Measurements from ENCODE around the gene CYP2F1.
"Not testable (repeated sequence)": the region's sequence is repeated elsewhere in the genome, so short reads cannot be mapped to it uniquely, and the experiment has no call there.

CYP2F1 gene

DNA sequence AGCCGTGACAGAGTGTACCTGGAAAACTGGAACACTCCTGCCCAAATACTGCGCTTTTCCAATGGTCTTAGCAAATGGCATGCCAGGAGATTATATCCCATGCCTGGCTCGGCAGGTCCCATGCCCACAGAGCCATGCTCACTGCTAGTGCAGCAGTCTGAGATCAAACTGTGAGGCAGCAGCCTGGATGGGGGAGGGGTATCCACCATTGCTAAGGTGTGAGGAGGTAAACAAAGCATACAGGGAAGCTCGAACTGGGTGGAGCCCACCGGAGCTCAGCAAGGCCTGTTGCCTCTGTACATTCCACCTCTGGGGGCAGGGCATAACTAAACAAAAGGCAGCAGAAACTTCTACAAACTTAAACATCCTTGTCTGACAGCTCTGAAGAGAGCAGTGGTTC lies 15.5 kb upstream of the CYP2F1 start:
- peaks cover 3% of the 10 kb centered on the region for H3K27me3 ChIP-seq (ENCODE audit: control insufficient read depth, insufficient read depth, low read length)
- no peak overlapping the region for H3K27ac ChIP-seq (ENCODE audit: low read depth, low read length)
- peaks cover 22% of the 10 kb centered on the region for H3K9me3 ChIP-seq (ENCODE audit: control insufficient read depth, insufficient read depth, low read depth, low read length)
- no peak overlapping the region for H3K4me3 ChIP-seq (ENCODE audit: low read depth, low read length)
- H3K9ac ChIP-seq (ENCODE audit: low read length): no peak overlapping the region
- H3K36me3 ChIP-seq (ENCODE audit: control insufficient read depth, insufficient read depth, low read length): no peaks in the 10 kb centered on the region
- no peaks in the 10 kb centered on the region; the same call in 1 of the 2 replicates for H3K4me1 ChIP-seq (ENCODE audit: control insufficient read depth, insufficient read depth, low read length)

DNA sequence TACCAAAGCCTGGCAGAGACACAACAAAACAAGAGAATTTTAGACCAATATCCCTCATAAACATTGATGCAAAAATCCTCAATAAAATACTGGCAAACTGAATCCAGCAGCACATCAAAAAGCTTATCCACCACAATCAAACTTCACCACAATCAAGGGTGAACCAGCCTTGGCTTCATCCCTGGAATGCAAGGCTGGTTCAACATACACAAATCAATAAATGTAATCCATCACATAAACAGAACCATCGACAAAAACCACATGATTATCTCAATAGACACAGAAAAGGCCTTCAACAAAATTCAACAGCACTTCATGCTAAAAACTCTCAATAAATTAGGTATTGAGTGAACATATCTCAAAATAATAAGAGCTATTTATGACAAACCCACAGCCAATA lies 12.0 kb upstream of the CYP2F1 start:
- peaks cover 20% of the 10 kb centered on the region for H3K9me3 ChIP-seq (ENCODE audit: control insufficient read depth, insufficient read depth, low read depth, low read length)
- H3K36me3 ChIP-seq (ENCODE audit: control insufficient read depth, insufficient read depth, low read length); H3K27ac ChIP-seq (ENCODE audit: low read depth, low read length); H3K4me3 ChIP-seq (ENCODE audit: low read depth, low read length); H3K9ac ChIP-seq (ENCODE audit: low read length); H3K27me3 ChIP-seq (ENCODE audit: control insufficient read depth, insufficient read depth, low read length); H3K4me1 ChIP-seq (ENCODE audit: control insufficient read depth, insufficient read depth, low read length): not testable (repeated sequence)

DNA sequence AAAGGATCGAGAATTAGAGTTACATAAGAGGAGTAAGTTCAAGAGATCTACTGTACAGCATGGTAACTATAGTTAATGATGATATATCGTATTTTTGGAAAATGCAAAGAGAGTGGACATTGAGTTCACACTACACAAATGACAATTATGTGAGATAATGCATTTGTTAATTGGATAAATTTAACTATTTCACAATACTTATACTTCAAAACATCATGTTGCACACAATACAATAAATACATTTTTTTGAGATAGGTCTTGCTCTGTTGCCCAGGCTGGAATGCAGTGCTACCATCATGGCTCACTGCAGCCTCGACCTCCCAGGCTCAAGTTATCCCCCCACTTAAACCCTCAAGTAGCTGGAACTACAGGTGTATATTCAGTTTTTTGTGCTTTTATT lies 8.1 kb upstream of the CYP2F1 start:
- no peaks in the 10 kb centered on the region for H3K36me3 ChIP-seq (ENCODE audit: control insufficient read depth, insufficient read depth, low read length)
- H3K4me1 ChIP-seq (ENCODE audit: control insufficient read depth, insufficient read depth, low read length): no peaks in the 10 kb centered on the region
- H3K4me3 ChIP-seq (ENCODE audit: low read depth, low read length): no peak overlapping the region
- H3K9me3 ChIP-seq (ENCODE audit: control insufficient read depth, insufficient read depth, low read depth, low read length): peaks cover 1% of the 10 kb centered on the region; the same call in 1 of the 2 replicates
- H3K27ac ChIP-seq (ENCODE audit: low read depth, low read length): no peak overlapping the region
- H3K27me3 ChIP-seq (ENCODE audit: control insufficient read depth, insufficient read depth, low read length): no peaks in the 10 kb centered on the region
- H3K9ac ChIP-seq (ENCODE audit: low read length): no peak overlapping the region

DNA sequence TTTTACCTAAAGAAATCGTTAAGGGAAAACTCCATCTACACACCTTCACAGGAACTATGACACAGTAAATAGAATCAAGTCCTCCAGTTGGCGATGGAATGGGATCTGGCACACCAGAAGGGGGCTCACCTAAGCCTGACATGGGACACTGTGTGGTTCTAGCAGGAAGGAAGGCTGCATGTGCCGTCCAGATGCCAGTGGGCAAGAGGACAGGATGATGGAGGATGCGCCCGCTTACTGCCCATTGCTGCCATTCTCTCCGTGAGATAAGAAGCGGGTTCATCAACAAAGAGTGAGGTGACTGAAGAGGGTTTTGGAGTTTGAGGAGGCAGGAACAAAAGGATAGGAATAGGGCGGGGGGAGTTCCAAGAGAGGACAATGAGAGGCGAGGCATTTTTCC lies 2.9 kb upstream of the CYP2F1 start:
- Histone ChIP-seq H3K4me1 (ENCODE audit: control insufficient read depth, insufficient read depth, low read length) (no peaks in the 10 kb centered on the region), H3K9me3 (ENCODE audit: control insufficient read depth, insufficient read depth, low read depth, low read length) (peaks cover 34% of the 10 kb centered on the region), H3K36me3 (ENCODE audit: control insufficient read depth, insufficient read depth, low read length) (no peaks in the 10 kb centered on the region), H3K27ac (ENCODE audit: low read depth, low read length) (no peak overlapping the region), H3K4me3 (ENCODE audit: low read depth, low read length) (no peak overlapping the region), H3K27me3 (ENCODE audit: control insufficient read depth, insufficient read depth, low read length) (no peaks in the 10 kb centered on the region), H3K9ac (ENCODE audit: low read length) (no peak overlapping the region)

DNA sequence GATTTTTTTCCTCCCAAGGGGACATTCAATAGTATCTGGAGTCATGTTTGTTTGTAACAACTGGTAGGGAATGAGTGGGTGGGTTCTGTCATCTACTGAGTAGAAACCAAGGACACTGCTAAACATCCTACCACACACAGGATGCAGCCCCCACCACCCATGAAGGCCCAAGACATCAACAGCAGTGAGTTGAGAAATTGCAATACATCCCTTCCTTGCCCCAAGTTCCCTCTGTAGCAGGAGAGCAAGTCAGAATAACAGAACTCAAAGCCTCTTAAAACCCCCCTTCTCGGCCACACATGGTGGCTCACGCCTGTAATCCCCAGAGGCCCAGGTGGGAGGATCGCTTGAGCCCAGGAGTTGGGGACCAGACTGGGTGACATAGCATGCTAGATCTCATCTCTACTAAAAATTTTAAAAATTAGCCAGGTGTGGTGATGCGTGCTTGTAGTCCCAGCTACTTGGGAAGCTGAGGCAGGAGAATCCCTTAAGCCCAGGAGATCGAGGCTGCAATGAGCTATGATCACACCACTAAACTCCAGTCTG lies 2.4 kb upstream of the CYP2F1 start:
- Histone ChIP-seq H3K27me3 (ENCODE audit: control insufficient read depth, insufficient read depth, low read length) (no peaks in the 10 kb centered on the region), H3K27ac (ENCODE audit: low read depth, low read length) (no peak overlapping the region), H3K9ac (ENCODE audit: low read length) (no peak overlapping the region), H3K4me3 (ENCODE audit: low read depth, low read length) (no peak overlapping the region), H3K9me3 (ENCODE audit: control insufficient read depth, insufficient read depth, low read depth, low read length) (peaks cover 36% of the 10 kb centered on the region), H3K4me1 (ENCODE audit: control insufficient read depth, insufficient read depth, low read length) (no peaks in the 10 kb centered on the region), H3K36me3 (ENCODE audit: control insufficient read depth, insufficient read depth, low read length) (no peaks in the 10 kb centered on the region)

DNA sequence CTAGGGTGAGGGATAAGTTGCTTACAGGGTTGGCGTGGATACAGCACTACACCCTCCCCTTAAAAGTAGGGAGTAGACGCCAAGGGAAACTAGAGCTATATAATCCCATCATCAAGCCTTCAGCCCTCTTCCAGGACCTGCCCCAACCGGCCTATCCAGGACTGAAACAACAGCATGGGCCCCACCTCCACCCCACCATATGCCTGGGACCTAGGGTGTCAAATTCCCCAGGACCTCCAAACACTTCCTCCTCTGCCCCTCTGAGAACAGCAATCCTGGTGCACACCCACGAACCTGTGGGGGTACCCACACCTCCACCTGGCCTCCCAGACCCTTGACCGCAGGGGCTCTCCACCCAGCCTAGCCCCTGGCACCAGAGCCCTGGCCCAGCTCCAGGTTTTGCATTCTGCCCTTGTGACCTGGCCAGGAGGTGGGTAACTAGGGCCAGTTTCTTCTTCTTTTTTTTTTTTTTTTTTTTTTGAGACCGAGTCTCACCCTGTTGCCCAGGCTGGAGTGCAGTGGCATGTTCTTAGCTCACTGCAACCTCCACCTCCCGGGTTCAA lies 1.4 kb upstream of the CYP2F1 start:
- peaks cover 36% of the 10 kb centered on the region for H3K9me3 ChIP-seq (ENCODE audit: control insufficient read depth, insufficient read depth, low read depth, low read length)
- H3K9ac ChIP-seq (ENCODE audit: low read length): no peak overlapping the region
- no peak overlapping the region for H3K27ac ChIP-seq (ENCODE audit: low read depth, low read length)
- no peaks in the 10 kb centered on the region for H3K27me3 ChIP-seq (ENCODE audit: control insufficient read depth, insufficient read depth, low read length)
- H3K4me3 ChIP-seq (ENCODE audit: low read depth, low read length): no peak overlapping the region
- H3K4me1 ChIP-seq (ENCODE audit: control insufficient read depth, insufficient read depth, low read length): no peaks in the 10 kb centered on the region
- H3K36me3 ChIP-seq (ENCODE audit: control insufficient read depth, insufficient read depth, low read length): no peaks in the 10 kb centered on the region

DNA sequence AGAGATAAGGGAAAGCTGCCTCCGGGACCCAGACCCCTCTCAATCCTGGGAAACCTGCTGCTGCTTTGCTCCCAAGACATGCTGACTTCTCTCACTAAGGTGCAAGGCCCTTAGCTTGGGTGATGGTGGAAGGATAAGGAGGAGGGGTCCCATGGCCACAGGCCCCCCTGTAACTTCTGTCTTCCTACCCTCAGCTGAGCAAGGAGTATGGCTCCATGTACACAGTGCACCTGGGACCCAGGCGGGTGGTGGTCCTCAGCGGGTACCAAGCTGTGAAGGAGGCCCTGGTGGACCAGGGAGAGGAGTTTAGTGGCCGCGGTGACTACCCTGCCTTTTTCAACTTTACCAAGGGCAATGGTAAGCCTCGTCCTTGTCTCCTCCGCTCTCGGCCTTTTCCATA lies 2.0 kb downstream of the CYP2F1 start:
- no peak overlapping the region for H3K4me3 ChIP-seq (ENCODE audit: low read depth, low read length)
- H3K9me3 ChIP-seq (ENCODE audit: control insufficient read depth, insufficient read depth, low read depth, low read length): peaks cover 34% of the 10 kb centered on the region
- H3K9ac ChIP-seq (ENCODE audit: low read length): no peak overlapping the region
- no peaks in the 10 kb centered on the region for H3K36me3 ChIP-seq (ENCODE audit: control insufficient read depth, insufficient read depth, low read length)
- H3K27ac ChIP-seq (ENCODE audit: low read depth, low read length): no peak overlapping the region
- 0 out of 2 replicates have a peak, but pooled peaks cover 6% of the 10 kb centered on the region for H3K27me3 ChIP-seq (ENCODE audit: control insufficient read depth, insufficient read depth, low read length)
- no peaks in the 10 kb centered on the region for H3K4me1 ChIP-seq (ENCODE audit: control insufficient read depth, insufficient read depth, low read length)

DNA sequence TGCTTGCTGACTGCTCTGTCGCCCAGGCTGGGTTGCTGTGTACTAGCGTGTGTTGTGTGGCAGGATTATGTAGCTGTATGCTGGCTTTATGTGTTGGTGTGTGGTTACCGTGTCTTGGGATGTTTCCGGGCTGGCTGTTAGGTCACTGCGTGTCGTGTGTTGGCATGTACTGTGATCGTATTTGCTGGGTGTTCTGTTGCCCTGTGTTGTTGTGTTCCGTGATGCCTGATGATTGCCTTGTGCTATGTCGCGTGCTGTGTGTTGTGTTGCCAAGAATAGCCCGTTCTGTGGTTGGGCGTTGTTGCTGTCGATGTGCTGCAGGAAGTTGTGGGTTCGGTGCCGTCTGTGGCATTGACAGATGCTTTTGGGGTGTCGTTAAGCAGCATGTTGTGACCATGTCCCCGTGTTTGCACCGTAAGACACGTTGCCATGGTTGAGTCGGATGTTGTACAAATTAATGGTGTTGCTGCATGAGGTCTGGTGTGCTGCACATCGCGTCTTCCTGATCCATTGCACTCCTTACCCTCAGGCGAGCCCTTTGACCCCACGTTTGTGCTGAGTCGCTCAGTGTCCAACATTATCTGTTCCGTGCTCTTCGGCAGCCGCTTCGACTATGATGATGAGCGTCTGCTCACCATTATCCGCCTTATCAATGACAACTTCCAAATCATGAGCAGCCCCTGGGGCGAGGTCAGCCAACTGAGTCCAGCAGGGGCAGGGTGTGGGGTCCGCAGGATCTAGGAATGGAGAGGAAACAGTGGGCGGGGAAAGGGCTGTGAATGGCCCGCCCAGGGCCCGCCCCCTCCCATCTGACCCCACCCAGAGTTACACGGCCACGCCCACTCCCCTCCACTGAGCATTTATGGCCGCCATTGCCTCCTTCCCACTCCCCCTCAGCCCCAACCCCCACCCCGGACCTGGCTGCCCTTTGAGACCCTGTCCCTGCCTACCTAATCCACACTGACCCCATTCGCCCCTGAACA lies 7.0 kb downstream of the CYP2F1 start:
- not testable (repeated sequence) for H3K9me3 ChIP-seq (ENCODE audit: control insufficient read depth, insufficient read depth, low read depth, low read length); H3K9ac ChIP-seq (ENCODE audit: low read length); H3K36me3 ChIP-seq (ENCODE audit: control insufficient read depth, insufficient read depth, low read length); H3K27ac ChIP-seq (ENCODE audit: low read depth, low read length); H3K4me3 ChIP-seq (ENCODE audit: low read depth, low read length); H3K27me3 ChIP-seq (ENCODE audit: control insufficient read depth, insufficient read depth, low read length); H3K4me1 ChIP-seq (ENCODE audit: control insufficient read depth, insufficient read depth, low read length)

DNA sequence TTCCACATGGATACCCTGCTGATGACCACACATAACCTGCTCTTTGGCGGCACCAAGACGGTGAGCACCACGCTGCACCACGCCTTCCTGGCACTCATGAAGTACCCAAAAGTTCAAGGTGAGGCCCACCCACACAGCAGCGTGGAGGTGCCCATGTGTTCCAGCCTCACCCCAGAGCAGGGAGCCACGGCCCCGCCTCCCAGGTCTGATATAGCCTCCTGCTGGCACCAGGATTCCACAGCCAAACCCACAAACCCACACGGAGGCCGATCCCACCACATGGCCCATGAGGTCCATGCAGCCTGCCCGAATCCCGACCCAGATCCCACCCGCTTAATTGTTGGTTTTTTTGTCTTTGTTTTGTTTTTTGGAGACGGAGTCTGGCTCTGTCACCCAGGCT lies 8.6 kb downstream of the CYP2F1 start:
- H3K36me3 ChIP-seq (ENCODE audit: control insufficient read depth, insufficient read depth, low read length); H3K4me1 ChIP-seq (ENCODE audit: control insufficient read depth, insufficient read depth, low read length); H3K9ac ChIP-seq (ENCODE audit: low read length); H3K9me3 ChIP-seq (ENCODE audit: control insufficient read depth, insufficient read depth, low read depth, low read length); H3K4me3 ChIP-seq (ENCODE audit: low read depth, low read length); H3K27me3 ChIP-seq (ENCODE audit: control insufficient read depth, insufficient read depth, low read length); H3K27ac ChIP-seq (ENCODE audit: low read depth, low read length): not testable (repeated sequence)

DNA sequence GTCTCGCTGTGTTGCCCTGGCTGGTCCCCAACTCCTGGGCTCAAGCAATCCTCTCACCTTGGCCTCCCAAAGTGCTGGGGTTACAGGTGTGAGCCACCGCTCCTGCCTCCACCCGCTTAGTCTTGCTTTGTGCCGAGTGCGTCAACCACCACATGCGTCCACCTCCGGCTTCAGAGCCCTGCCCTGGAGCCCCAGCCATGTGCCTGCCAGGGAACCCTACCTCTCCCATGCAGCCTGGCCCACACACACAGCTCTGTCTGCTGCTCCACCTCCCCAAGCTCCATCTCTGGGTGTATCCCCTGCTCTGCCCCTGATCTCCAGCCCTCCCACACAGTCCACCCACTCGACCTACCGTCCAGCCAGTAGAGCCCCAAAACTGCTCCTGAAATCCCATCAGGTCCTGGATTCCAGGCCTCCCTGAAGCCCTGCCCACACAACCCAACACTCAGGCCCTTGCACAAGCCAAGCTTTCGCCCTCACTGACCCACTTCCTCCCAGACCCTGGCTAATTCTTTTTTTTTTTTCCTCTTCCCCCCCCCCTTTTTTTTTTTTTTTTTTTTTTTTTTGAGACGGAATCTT lies 9.6 kb downstream of the CYP2F1 start:
- Histone ChIP-seq H3K36me3 (ENCODE audit: control insufficient read depth, insufficient read depth, low read length) (no peaks in the 10 kb centered on the region), H3K4me1 (ENCODE audit: control insufficient read depth, insufficient read depth, low read length) (no peaks in the 10 kb centered on the region), H3K4me3 (ENCODE audit: low read depth, low read length) (no peak overlapping the region), H3K27ac (ENCODE audit: low read depth, low read length) (no peak overlapping the region), H3K9me3 (ENCODE audit: control insufficient read depth, insufficient read depth, low read depth, low read length) (no peaks in the 10 kb centered on the region), H3K27me3 (ENCODE audit: control insufficient read depth, insufficient read depth, low read length) (peaks cover 6% of the 10 kb centered on the region), H3K9ac (ENCODE audit: low read length) (no peak overlapping the region)

DNA sequence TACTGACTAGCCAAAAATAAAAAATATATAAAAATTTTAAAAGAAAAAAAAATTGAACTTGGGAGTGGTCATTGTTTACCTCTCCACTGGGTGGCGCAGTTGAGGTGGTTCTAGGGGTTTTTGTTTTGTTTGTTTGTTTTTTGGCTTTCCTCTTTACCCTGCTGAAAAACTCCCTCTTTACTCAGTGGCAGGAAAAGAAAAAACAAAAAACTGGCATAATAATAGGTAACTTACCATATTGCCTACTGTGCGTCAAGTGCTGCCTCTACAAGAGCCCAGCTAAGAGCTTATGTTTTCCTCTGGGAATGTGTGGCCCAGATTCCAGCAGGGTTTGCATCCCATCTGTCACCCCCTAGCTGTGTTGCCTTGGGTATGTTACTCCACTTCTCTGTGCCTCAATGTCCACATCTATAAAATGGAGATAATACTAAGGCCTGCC lies 12.6 kb downstream of the CYP2F1 start:
- not testable (repeated sequence) for H3K27ac ChIP-seq (ENCODE audit: low read depth, low read length); H3K36me3 ChIP-seq (ENCODE audit: control insufficient read depth, insufficient read depth, low read length); H3K9me3 ChIP-seq (ENCODE audit: control insufficient read depth, insufficient read depth, low read depth, low read length); H3K27me3 ChIP-seq (ENCODE audit: control insufficient read depth, insufficient read depth, low read length); H3K4me1 ChIP-seq (ENCODE audit: control insufficient read depth, insufficient read depth, low read length); H3K4me3 ChIP-seq (ENCODE audit: low read depth, low read length); H3K9ac ChIP-seq (ENCODE audit: low read length)

Data from HUES6 (cell line).